ENCODE measurements around the gene RAB7A.

GRCh38 chr3:128723477-128723876 is 2.5 kb upstream of the RAB7A start:
- TF ChIP-seq POLR2A (IDR thresholded peaks at IDR 0.05) (no peak), CTCF (IDR thresholded peaks at IDR 0.05) (no peak), POLR2AphosphoS5 (IDR thresholded peaks at IDR 0.05; ENCODE audit: insufficient read depth in 1 of 2, low read depth in 1 of 2) (no peak)
